H9 (cell line): Measurements from ENCODE around the gene SYNPO. TPM values are rescaled to one million over a fixed set of nuclear protein-coding genes. Genes with fewer than 3 reads are reported as not detected.

Source experiments
- DNase-seq: peaks from one replicate; pipeline ENCODE4 v3.0.0-alpha.2; 2017
- H2AFZ ChIP-seq: one replicate; pipeline ENCODE4 v1.6.1; 2013; ENCODE audit warnings: mild to moderate bottlenecking, low read length, control low read depth, moderate library complexity
- H2AK5ac ChIP-seq: 2 replicates; pipeline ENCODE4 v1.6.1; 2013; ENCODE audit warnings: low read length, control low read depth, mixed read lengths; ENCODE audit not compliant: insufficient read length
- H2BK120ac ChIP-seq: one replicate; pipeline ENCODE4 v1.6.1; 2013; ENCODE audit warnings: low read depth, mild to moderate bottlenecking, low read length, control low read depth, inconsistent platforms; ENCODE audit not compliant: poor library complexity, severe bottlenecking
- H2BK12ac ChIP-seq: 2 replicates; pipeline ENCODE4 v1.6.1; 2013; ENCODE audit warnings: low read length, control low read depth, mixed read lengths, low read depth; ENCODE audit not compliant: insufficient read length
- H2BK15ac ChIP-seq: 2 replicates; pipeline ENCODE4 v1.6.1; 2013; ENCODE audit warnings: low read depth, low read length, control low read depth
- H2BK20ac ChIP-seq: one replicate; pipeline ENCODE4 v1.6.1; 2013; ENCODE audit warnings: low read depth, mild to moderate bottlenecking, low read length, control low read depth, inconsistent platforms; ENCODE audit not compliant: poor library complexity, severe bottlenecking
- H2BK5ac ChIP-seq: 2 replicates; pipeline ENCODE4 v1.6.1; 2013; ENCODE audit warnings: low read length, control low read depth, mixed read lengths; ENCODE audit not compliant: insufficient read length
- H3K14ac ChIP-seq: 2 replicates; pipeline ENCODE4 v1.6.1; 2013; ENCODE audit warnings: low read length, control low read depth; ENCODE audit not compliant: insufficient read depth
- H3K18ac ChIP-seq: 2 replicates; pipeline ENCODE4 v1.6.1; 2013; ENCODE audit warnings: low read depth, mild to moderate bottlenecking, mixed read lengths, low read length, control low read depth; ENCODE audit not compliant: insufficient read length
- H3K23ac ChIP-seq: 2 replicates; pipeline ENCODE4 v1.6.1; 2013; ENCODE audit warnings: low read length, control low read depth, mixed read lengths, low read depth; ENCODE audit not compliant: insufficient read length
- H3K23me2 ChIP-seq: 2 replicates; pipeline ENCODE4 v1.6.1; 2013; ENCODE audit warnings: low read depth, mild to moderate bottlenecking, mixed read lengths, low read length, control low read depth; ENCODE audit not compliant: insufficient read length, poor library complexity, severe bottlenecking
- H3K27ac ChIP-seq: 2 replicates; pipeline ENCODE4 v1.5.1; 2013; ENCODE audit warnings: low read length, control low read depth, mixed read lengths, low read depth; ENCODE audit not compliant: insufficient read length
- H3K27me3 ChIP-seq: 2 replicates; pipeline ENCODE4 v1.6.1; 2013; ENCODE audit warnings: low read length, control low read depth, inconsistent platforms; ENCODE audit not compliant: insufficient read depth
- H3K4ac ChIP-seq: 2 replicates; pipeline ENCODE4 v1.6.1; 2013; ENCODE audit warnings: low read depth, mild to moderate bottlenecking, control low read depth, inconsistent platforms, low read length, moderate library complexity
- H3K4me1 ChIP-seq: 2 replicates; pipeline ENCODE4 v1.6.1; 2013; ENCODE audit warnings: low read length, control low read depth, inconsistent platforms; ENCODE audit not compliant: insufficient read depth
- H3K4me2 ChIP-seq: 2 replicates; pipeline ENCODE4 v1.6.1; 2013; ENCODE audit warnings: low read length, control low read depth, mixed read lengths; ENCODE audit not compliant: insufficient read length, insufficient read depth
- H3K56ac ChIP-seq: 2 replicates; pipeline ENCODE4 v1.6.1; 2013; ENCODE audit warnings: low read depth, mild to moderate bottlenecking, mixed read lengths, low read length, control low read depth; ENCODE audit not compliant: insufficient read length
- H3K79me1 ChIP-seq: 2 replicates; pipeline ENCODE4 v1.6.1; 2013; ENCODE audit warnings: low read depth, mild to moderate bottlenecking, moderate library complexity, low read length, control low read depth, inconsistent platforms; ENCODE audit not compliant: insufficient read depth, poor library complexity, severe bottlenecking
- H3K79me2 ChIP-seq: 2 replicates; pipeline ENCODE4 v1.6.1; 2013; ENCODE audit warnings: low read length, control low read depth, inconsistent platforms; ENCODE audit not compliant: insufficient read depth
- H3K9ac ChIP-seq: 2 replicates; pipeline ENCODE4 v1.6.1; 2013; ENCODE audit warnings: low read length, control low read depth, mixed read lengths; ENCODE audit not compliant: insufficient read length; ENCODE audit errors: extremely low read depth
- H3K9me3 ChIP-seq: one replicate; pipeline ENCODE4 v1.6.1; 2013; ENCODE audit warnings: low read depth, low read length, inconsistent platforms; ENCODE audit not compliant: control insufficient read depth
- H3T11ph ChIP-seq: one replicate; pipeline ENCODE4 v1.6.1; 2013; ENCODE audit warnings: mild to moderate bottlenecking, low read length, control low read depth, inconsistent platforms
- H4K20me1 ChIP-seq: one replicate; pipeline ENCODE4 v1.6.1; 2013; ENCODE audit not compliant: control insufficient read depth, insufficient read length, insufficient read depth
- H4K5ac ChIP-seq: 2 replicates; pipeline ENCODE4 v1.6.1; 2013; ENCODE audit warnings: low read depth, mild to moderate bottlenecking, mixed read lengths, low read length, control low read depth; ENCODE audit not compliant: insufficient read length
- H4K8ac ChIP-seq: replicated peaks from 2 replicates; pipeline ENCODE4 v1.6.1; 2013; ENCODE audit warnings: low read length, control low read depth, mixed read lengths, low read depth; ENCODE audit not compliant: insufficient read length
- H4K91ac ChIP-seq: 2 replicates; pipeline ENCODE4 v1.6.1; 2013; ENCODE audit warnings: low read depth, mild to moderate bottlenecking, moderate library complexity, mixed read lengths, low read length, control low read depth; ENCODE audit not compliant: insufficient read length
- H3K27ac Mint-ChIP-seq, 3 experiments: 2 replicates in 2 of 3; 3 replicates in 1 of 3; pipeline ENCODE4 v1.8.0; 2020 to 2021; ENCODE audit warnings: mixed read lengths in 3 of 3, mild to moderate bottlenecking in 1 of 3, moderate library complexity in 1 of 3
- H3K27me3 Mint-ChIP-seq: 2 replicates; pipeline ENCODE4 v1.8.0; 2021; ENCODE audit warnings: low read depth, mild to moderate bottlenecking, moderate library complexity, mixed read lengths
- H3K36me3 Mint-ChIP-seq, 3 experiments: 2 replicates in 2 of 3; 3 replicates in 1 of 3; pipeline ENCODE4 v1.8.0; 2020 to 2021; ENCODE audit warnings: low read depth in 3 of 3, mixed read lengths in 3 of 3; ENCODE audit not compliant: insufficient read depth in 1 of 3
- H3K4me1 Mint-ChIP-seq, 2 experiments: 2 replicates each; pipeline ENCODE4 v1.8.0; 2020; ENCODE audit warnings: mixed read lengths in 2 of 2
- H3K4me3 Mint-ChIP-seq, 2 experiments: 2 replicates in 1 of 2; 3 replicates in 1 of 2; pipeline ENCODE4 v1.8.0; 2020 to 2021; ENCODE audit warnings: mild to moderate bottlenecking in 2 of 2, mixed read lengths in 2 of 2, moderate library complexity in 1 of 2
- H3K9me3 Mint-ChIP-seq, 2 experiments: 2 replicates in 1 of 2; 3 replicates in 1 of 2; pipeline ENCODE4 v1.8.0; 2020; ENCODE audit warnings: mild to moderate bottlenecking in 2 of 2, mixed read lengths in 2 of 2, moderate library complexity in 1 of 2
- WGBS: extraction: QIAGEN DNeasy Blood & Tissue Kit; methylation state at CpG from one replicate; pipeline ENCODE4 v1.1.7; 2013; ENCODE audit warnings: missing lambda C conversion rate, low lambda C conversion rate, mixed read lengths; ENCODE audit not compliant: insufficient read length; ENCODE audit errors: extremely low coverage; 5-methylcytosine and 5-hydroxymethylcytosine counted together
- total RNA-seq: library from RNA; stranded (reverse); gene quantifications from 2 replicates; pipeline ENCODE4 v1.2.1, GENCODE V29; 2021
- TF ChIP-seq, protein P1 (sequence below): fragments of 200-600 bp; sonication (generic); conservative IDR thresholded peaks from 3 replicates; pipeline ENCODE4 v1.8.0; 2021; ENCODE audit warnings: antibody characterized with exemption, mild to moderate bottlenecking

SYNPO gene
- total RNA-seq, 1 experiment from 2014 or later, result 1.7 TPM

DNA sequence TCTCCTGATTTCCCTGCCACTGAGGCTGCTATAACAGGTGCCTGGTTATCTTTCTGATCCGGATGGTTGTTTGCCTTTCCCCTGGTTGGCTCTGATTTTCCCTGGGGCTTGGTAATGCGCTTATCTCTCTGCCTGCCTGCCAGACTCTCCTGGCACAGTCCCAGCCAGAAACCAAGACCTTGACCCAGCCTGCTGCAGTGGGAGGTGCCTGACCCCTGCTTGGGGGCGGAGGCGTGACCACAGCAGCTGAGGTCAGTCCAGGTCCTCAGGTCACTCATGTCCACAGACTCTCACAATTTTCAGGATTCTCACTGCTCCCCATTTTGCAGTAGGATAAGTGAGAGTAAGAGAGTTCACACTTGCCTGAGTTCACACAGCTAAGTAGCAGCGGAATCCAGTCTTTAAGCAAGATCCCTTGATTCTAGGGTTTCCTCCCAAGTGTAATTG lies 24.4 kb upstream of the SYNPO start:
- peaks cover 6% of the 10 kb centered on the region for H3K27me3 Mint-ChIP-seq
- no peaks in the 10 kb centered on the region for H3K9me3 ChIP-seq
- H2AFZ ChIP-seq, result no peak overlapping the region
- H3K4me2 ChIP-seq, result no peak overlapping the region
- no peaks in the 10 kb centered on the region for H3K4me1 ChIP-seq
- no peak overlapping the region for H4K8ac ChIP-seq
- H3K27ac ChIP-seq, result no peak overlapping the region
- no peaks in the 10 kb centered on the region for H3K27me3 ChIP-seq
- no peaks in the 10 kb centered on the region for H3K23me2 ChIP-seq
- no peak overlapping the region for H2BK20ac ChIP-seq
- H3K14ac ChIP-seq, result no peak overlapping the region
- DNase-seq, result no peak
- peaks cover 43% of the 10 kb centered on the region in 2 experiments for H3K4me1 Mint-ChIP-seq
- H3K9ac ChIP-seq, result no peak overlapping the region
- WGBS, result no CpG with 5 or more reads among the region's 5 CpGs
- no peaks in the 10 kb centered on the region for H3K36me3 Mint-ChIP-seq
- no peak overlapping the region for H3K18ac ChIP-seq
- H3K56ac ChIP-seq, result no peak overlapping the region
- no peak overlapping the region for H3K23ac ChIP-seq
- TF ChIP-seq, protein P1, sequence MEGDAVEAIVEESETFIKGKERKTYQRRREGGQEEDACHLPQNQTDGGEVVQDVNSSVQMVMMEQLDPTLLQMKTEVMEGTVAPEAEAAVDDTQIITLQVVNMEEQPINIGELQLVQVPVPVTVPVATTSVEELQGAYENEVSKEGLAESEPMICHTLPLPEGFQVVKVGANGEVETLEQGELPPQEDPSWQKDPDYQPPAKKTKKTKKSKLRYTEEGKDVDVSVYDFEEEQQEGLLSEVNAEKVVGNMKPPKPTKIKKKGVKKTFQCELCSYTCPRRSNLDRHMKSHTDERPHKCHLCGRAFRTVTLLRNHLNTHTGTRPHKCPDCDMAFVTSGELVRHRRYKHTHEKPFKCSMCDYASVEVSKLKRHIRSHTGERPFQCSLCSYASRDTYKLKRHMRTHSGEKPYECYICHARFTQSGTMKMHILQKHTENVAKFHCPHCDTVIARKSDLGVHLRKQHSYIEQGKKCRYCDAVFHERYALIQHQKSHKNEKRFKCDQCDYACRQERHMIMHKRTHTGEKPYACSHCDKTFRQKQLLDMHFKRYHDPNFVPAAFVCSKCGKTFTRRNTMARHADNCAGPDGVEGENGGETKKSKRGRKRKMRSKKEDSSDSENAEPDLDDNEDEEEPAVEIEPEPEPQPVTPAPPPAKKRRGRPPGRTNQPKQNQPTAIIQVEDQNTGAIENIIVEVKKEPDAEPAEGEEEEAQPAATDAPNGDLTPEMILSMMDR, result no peak
- H4K5ac ChIP-seq, result no peak overlapping the region
- H2BK5ac ChIP-seq, result no peak overlapping the region
- no peaks in the 10 kb centered on the region for H3K9me3 Mint-ChIP-seq
- H3K4me3 Mint-ChIP-seq, result no peak overlapping the region; a peak in 1 of 5 replicates
- no peak overlapping the region for H3T11ph ChIP-seq
- H2BK12ac ChIP-seq, result no peak overlapping the region
- H3K4ac ChIP-seq, result no peak overlapping the region
- peak overlapping the region in 1 of 3 experiments; percentile 71; a peak in 1 of 7 replicates for H3K27ac Mint-ChIP-seq
- no peaks in the 10 kb centered on the region; the same call in 1 of the 2 replicates for H3K79me2 ChIP-seq
- no peak overlapping the region for H2BK15ac ChIP-seq
- no peaks in the 10 kb centered on the region for H4K20me1 ChIP-seq
- no peak overlapping the region for H2AK5ac ChIP-seq
- H4K91ac ChIP-seq, result no peak overlapping the region
- H3K79me1 ChIP-seq, result no peaks in the 10 kb centered on the region
- H2BK120ac ChIP-seq, result no peak overlapping the region
